CD4-positive, alpha-beta T cell (primary cell): ENCODE results near the gene MOB1A. TPM values are rescaled to one million over a fixed set of nuclear protein-coding genes. Genes with fewer than 3 reads are reported as not detected.

Experiments used
- ATAC-seq: fragments of 200-7000 bp; cut with Tn5 transposase; one replicate; pipeline ENCODE4 v1.10.0; 2022; ENCODE audit warnings: mild to moderate bottlenecking; ENCODE audit not compliant: poor library complexity
- CTCF ChIA-PET: fragments of 350-600 bp; sonication (Branson Sonifier 250); formaldehyde crosslinking; loops from one replicate; lab custom pipeline; 2021; ENCODE audit warnings: antibody characterized with exemption, inconsistent platforms; lab: Charles Lee
- POLR2A ChIA-PET: fragments of 350-600 bp; sonication (Branson Sonifier 250); formaldehyde crosslinking; loops from one replicate; lab custom pipeline; 2021; ENCODE audit warnings: antibody characterized with exemption, inconsistent platforms; lab: Charles Lee
- DNase-seq, 14 experiments: peaks; one replicate each; pipeline ENCODE4 v3.0.0-alpha.2; 2013 to 2020; ENCODE audit warnings: mixed read lengths in 2 of 14
- H3K27ac ChIP-seq, 2 donors: one replicate each; pipeline versions ENCODE4 v1.5.1 to v1.7.0; 2013; ENCODE audit warnings: low read length in 2 of 2, low read depth in 1 of 2, mild to moderate bottlenecking in 1 of 2
- H3K27me3 ChIP-seq, 2 experiments: 1 replicate in 1 of 2; 2 replicates in 1 of 2; pipeline versions ENCODE4 v1.6.1 to v1.7.0; 2013; ENCODE audit warnings: low read length in 2 of 2, control low read depth in 1 of 2, mild to moderate bottlenecking in 1 of 2, moderate library complexity in 1 of 2; ENCODE audit not compliant: insufficient read depth in 2 of 2, control insufficient read depth in 1 of 2
- H3K36me3 ChIP-seq: one replicate; pipeline ENCODE4 v1.6.1; 2013; ENCODE audit warnings: low read length, control low read depth; ENCODE audit not compliant: insufficient read depth
- H3K4me1 ChIP-seq: one replicate; pipeline ENCODE4 v1.6.1; 2013; ENCODE audit warnings: low read length, control low read depth; ENCODE audit not compliant: insufficient read depth
- H3K4me3 ChIP-seq: one replicate; pipeline ENCODE4 v1.5.1; 2013; ENCODE audit warnings: mild to moderate bottlenecking, low read length, moderate library complexity
- H3K9me3 ChIP-seq, 2 experiments: 1 replicate in 1 of 2; 2 replicates in 1 of 2; pipeline versions ENCODE4 v1.6.1 to v1.7.0; 2013; ENCODE audit warnings: low read length in 2 of 2, mild to moderate bottlenecking in 2 of 2, control low read depth in 1 of 2, moderate library complexity in 1 of 2; ENCODE audit not compliant: control insufficient read depth in 1 of 2, insufficient read depth in 1 of 2
- H3K27ac Mint-ChIP-seq: one replicate; pipeline ENCODE4 v1.8.0; 2020; ENCODE audit warnings: mixed read lengths
- H3K27me3 Mint-ChIP-seq: one replicate; pipeline ENCODE4 v1.8.0; 2021; ENCODE audit warnings: mixed read lengths
- H3K36me3 Mint-ChIP-seq: one replicate; pipeline ENCODE4 v1.8.0; 2021; ENCODE audit warnings: low read depth, mixed read lengths
- H3K4me1 Mint-ChIP-seq: one replicate; pipeline ENCODE4 v1.8.0; 2021; ENCODE audit warnings: low read depth, mixed read lengths
- H3K4me3 Mint-ChIP-seq: one replicate; pipeline ENCODE4 v1.8.0; 2020; ENCODE audit warnings: mild to moderate bottlenecking, mixed read lengths
- H3K9me3 Mint-ChIP-seq: one replicate; pipeline ENCODE4 v1.8.0; 2020; ENCODE audit warnings: mixed read lengths
- CTCF ChIP-seq: fragments of 200-600 bp; IDR thresholded peaks from one replicate; pipeline ENCODE4 v1.8.0; 2022; ENCODE audit warnings: antibody characterized with exemption, mild to moderate bottlenecking
- intact Hi-C, 2 experiments: fragments of 100-400 bp; cut with DNase I in 1 of 2; cut with micrococcal nuclease in 1 of 2; formaldehyde crosslinking; loops; one replicate each; pipeline versions ENCODE4 v1.15.1 to v1.9.0; 2023 to 2025; cut with DNase I, micrococcal nuclease
- total RNA-seq, 174 experiments: library from RNA in 2 of 174; stranded (reverse) in 2 of 174; gene quantifications; one replicate each; pipeline ENCODE4 v1.2.3 and lab custom pipeline; 2021 to 2026

The MOB1A gene
- total RNA-seq, 2 experiments from 2014 or later: 150 to 159 TPM

GRCh38 chr2:74206180-74206688 lies 27.6 kb upstream of the MOB1A start:
- Mint-ChIP-seq H3K9me3 (no peaks in the 10 kb centered on the region), H3K4me3 (peak overlapping the region; percentile 50), H3K27me3 (no peaks in the 10 kb centered on the region), H3K4me1 (peaks cover 42% of the 10 kb centered on the region), H3K36me3 (peaks cover 41% of the 10 kb centered on the region), H3K27ac (peak overlapping the region; percentile 95)
- TF ChIP-seq CTCF: no peak
- Histone ChIP-seq H3K4me3 (peak overlapping the region; percentile 31), H3K9me3 (no peaks in the 10 kb centered on the region), H3K36me3 (peaks cover 25% of the 10 kb centered on the region), H3K4me1 (peaks cover 33% of the 10 kb centered on the region), H3K27ac (peak overlapping the region; percentile 80 to 88), H3K27me3 (no peaks in the 10 kb centered on the region)
- intact Hi-C loops: no loop called here
- DNase-seq: peak in 9 of 14 experiments; percentile 7 to 75 (median 19)
- CTCF ChIA-PET: interaction anchor here (1.0 to 1.6 kb wide), 4 partner anchors 10 to 86 kb away, joined by 3 to 6 read pairs (median 4); partner anchors contain the start of genes BOLA3 and MOB1A
- peak; percentile 87 for ATAC-seq
- POLR2A ChIA-PET: interaction anchor here (0.6 to 4.5 kb wide), 7 partner anchors 12 to 385 kb away, joined by 3 to 56 read pairs (median 4); partner anchors contain the start of genes MOB1A and STAMBP

GRCh38 chr2:74205596-74205995 lies 26.9 kb upstream of the MOB1A start:
- H3K4me3 ChIP-seq: peak overlapping the region; percentile 31
- intact Hi-C loops: no loop called here
- H3K9me3 ChIP-seq: no peaks in the 10 kb centered on the region
- Mint-ChIP-seq H3K36me3 (peaks cover 37% of the 10 kb centered on the region), H3K27me3 (no peaks in the 10 kb centered on the region), H3K27ac (peak overlapping the region; percentile 95), H3K9me3 (no peaks in the 10 kb centered on the region), H3K4me1 (peaks cover 45% of the 10 kb centered on the region), H3K4me3 (peak overlapping the region; percentile 50)
- CTCF ChIA-PET: interaction anchor here (1.0 to 1.6 kb wide), 3 partner anchors 27 to 85 kb away, joined by 3 to 6 read pairs (median 5); partner anchors contain the start of genes BOLA3 and MOB1A
- ATAC-seq (peak; percentile 32), DNase-seq (peak in 6 of 14 experiments; percentile 12 to 57 (median 35))
- H3K27me3 ChIP-seq: no peaks in the 10 kb centered on the region
- H3K36me3 ChIP-seq: peaks cover 21% of the 10 kb centered on the region
- H3K4me1 ChIP-seq: peaks cover 36% of the 10 kb centered on the region
- TF ChIP-seq CTCF: no peak
- POLR2A ChIA-PET: interaction anchor here (0.6 to 4.5 kb wide), 7 partner anchors 13 to 384 kb away, joined by 3 to 56 read pairs (median 4); partner anchors contain the start of genes MOB1A and STAMBP
- H3K27ac ChIP-seq: peak overlapping the region; percentile 80 to 88

GRCh38 chr2:74205113-74205512 lies 26.4 kb upstream of the MOB1A start:
- H3K9me3 Mint-ChIP-seq: no peaks in the 10 kb centered on the region
- Histone ChIP-seq H3K9me3 (no peaks in the 10 kb centered on the region), H3K27me3 (no peaks in the 10 kb centered on the region), H3K36me3 (peaks cover 17% of the 10 kb centered on the region), H3K4me3 (no peak overlapping the region), H3K27ac (peak overlapping the region; percentile 80 to 88), H3K4me1 (peaks cover 36% of the 10 kb centered on the region)
- no peaks in the 10 kb centered on the region for H3K27me3 Mint-ChIP-seq
- CTCF ChIA-PET: interaction anchor here (1.6 kb wide), 1 partner anchor 57 kb away, joined by 5 read pairs; the partner anchor contains the start of gene BOLA3
- intact Hi-C loops: no loop called here
- H3K4me3 Mint-ChIP-seq: peak overlapping the region; percentile 50
- POLR2A ChIA-PET: interaction anchor here (1.1 to 4.5 kb wide), 3 partner anchors 13 to 187 kb away, joined by 4 to 56 read pairs (median 7); partner anchors contain the start of gene MOB1A
- DNase-seq (no peak), ATAC-seq (no peak)
- H3K27ac Mint-ChIP-seq: peak overlapping the region; percentile 95
- H3K4me1 Mint-ChIP-seq: peaks cover 50% of the 10 kb centered on the region
- no peak for TF ChIP-seq CTCF
- H3K36me3 Mint-ChIP-seq: peaks cover 33% of the 10 kb centered on the region
